HG03521 (cell line): Measurements from ENCODE around the gene OR51B4.
A peak's percentile ranks its signal among the peaks of the same experiment; 100 is the strongest.
"Not testable (repeated sequence)": the region's sequence is repeated elsewhere in the genome, so short reads cannot be mapped to it uniquely, and the experiment has no call there.

ENCODE experiments used
- ATAC-seq: cut with Tn5 transposase; IDR thresholded peaks from one replicate; pipeline ENCODE4 v1.9.1; 2021; ENCODE audit warnings: mild to moderate bottlenecking, moderate library complexity; ENCODE audit not compliant: unreplicated experiment

OR51B4 gene

GRCh38 chr11:5301846-5302245 is at the start of gene OR51B4:
Gene OR51B4, minus strand, starts transcription at chr11:5301946. Its CDS starts 0 bp downstream, at chr11:5301946.
- ATAC-seq, result no peak

- no peak for ATAC-seq
These were observed 49.5 kb upstream of the OR51B4 start, which contains the start of gene OR51B6 for GRCh38 chr11:5351208-5351607. Gene OR51B6, plus strand, starts transcription at chr11:5351508. Its CDS starts 0 bp downstream, at chr11:5351508.

DNA sequence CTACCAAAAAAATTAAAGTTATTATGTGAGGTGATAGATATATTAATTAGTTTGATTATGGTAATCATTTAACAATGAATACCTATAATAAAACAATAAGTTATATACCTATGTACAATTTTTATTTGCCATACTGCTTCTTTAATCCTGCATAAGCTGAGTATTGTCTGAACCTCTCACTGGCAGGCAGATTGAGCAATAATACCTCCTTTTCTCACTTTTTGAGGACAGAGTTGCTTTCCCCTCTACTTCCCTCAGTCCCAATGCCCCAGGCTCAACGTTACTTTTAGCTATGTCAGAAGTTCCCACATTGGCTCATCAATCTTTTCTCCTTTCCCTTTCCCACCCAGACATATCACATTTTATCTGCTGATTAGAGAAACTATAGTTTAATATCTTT is 47.8 kb upstream of the OR51B4 start:
- ATAC-seq, result no peak

- no peak for ATAC-seq
These were observed 46.9 kb upstream of the OR51B4 start for GRCh38 chr11:5348551-5349194.

GRCh38 chr11:5345831-5346230 is 44.1 kb upstream of the OR51B4 start:
- ATAC-seq, result no peak

DNA sequence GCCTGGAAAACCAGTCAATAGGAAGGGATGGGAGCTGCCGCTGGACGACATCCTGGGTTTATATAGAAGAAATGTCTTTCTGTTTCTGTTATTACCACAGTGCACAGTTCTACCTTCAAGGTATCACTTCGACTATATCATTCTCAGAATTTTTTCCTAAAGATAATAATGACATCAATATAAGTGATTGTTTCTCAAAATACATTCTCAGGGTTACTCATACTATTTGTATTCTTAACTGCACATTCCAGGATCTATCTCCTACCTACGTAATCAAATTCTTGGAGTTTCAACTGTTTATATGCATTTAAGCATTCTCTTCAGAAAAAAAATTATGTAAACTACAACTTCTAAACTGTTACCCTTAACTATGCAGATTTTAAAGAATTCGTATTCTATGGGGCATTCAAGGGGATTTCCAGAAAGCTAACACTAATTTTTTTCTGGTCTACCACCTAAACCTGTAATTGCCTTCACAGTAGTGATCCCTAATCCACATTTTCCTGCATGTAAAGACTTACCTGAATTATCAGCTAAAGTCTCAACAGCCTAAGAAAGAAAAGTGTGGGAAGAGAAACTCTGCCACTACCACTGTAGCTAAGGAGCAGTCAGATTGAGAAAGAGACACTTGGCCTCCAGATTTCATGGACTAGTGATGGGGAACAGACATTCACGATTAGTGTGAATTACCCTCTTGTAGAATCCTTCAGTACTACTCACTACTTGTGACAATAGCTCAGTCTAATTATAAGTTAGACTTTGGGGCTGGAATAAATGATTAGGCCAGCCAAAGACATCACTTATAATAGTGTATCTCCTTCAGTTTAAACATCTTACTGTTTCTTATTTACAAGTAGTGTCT is 42.0 kb upstream of the OR51B4 start, which contains the start of gene OR51B5:
TSS of gene OR51B5 (minus strand) at position 51 of the 862 bp plus-strand sequence. CDS start at position 51, 0 bp downstream.
- ATAC-seq, result no peak

GRCh38 chr11:5339771-5340322 is 38.1 kb upstream of the OR51B4 start:
- ATAC-seq, result peak; percentile 59

GRCh38 chr11:5337253-5337652 is 35.5 kb upstream of the OR51B4 start:
- not testable (repeated sequence) for ATAC-seq

- ATAC-seq, result no peak
These were observed 34.6 kb upstream of the OR51B4 start for GRCh38 chr11:5336331-5336730.

GRCh38 chr11:5335170-5335569 is 33.4 kb upstream of the OR51B4 start:
- no peak for ATAC-seq

DNA sequence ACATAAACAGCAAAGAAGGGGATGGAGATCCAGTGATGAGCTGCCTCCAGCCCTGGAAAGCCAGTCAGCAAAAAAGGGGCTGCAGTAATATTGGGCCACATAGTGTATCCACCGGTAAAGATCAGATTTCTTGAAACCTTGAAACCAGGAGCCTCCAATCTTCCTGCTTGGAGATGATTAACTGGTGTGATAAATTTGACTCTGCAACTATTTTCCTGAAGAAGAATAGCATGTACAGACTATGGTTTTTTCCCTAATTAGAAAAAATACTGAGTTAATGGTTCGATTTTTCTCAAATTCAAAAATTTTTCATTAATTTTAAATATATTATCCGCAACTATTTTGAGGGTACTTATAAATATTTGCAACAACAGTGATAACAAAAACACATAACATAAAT is 22.5 kb upstream of the OR51B4 start, which contains the start of gene OR51B2:
TSS of gene OR51B2 (minus strand) at position 101 of the 400 bp plus-strand sequence. CDS start at position 101, 0 bp downstream.
- no peak for ATAC-seq

DNA sequence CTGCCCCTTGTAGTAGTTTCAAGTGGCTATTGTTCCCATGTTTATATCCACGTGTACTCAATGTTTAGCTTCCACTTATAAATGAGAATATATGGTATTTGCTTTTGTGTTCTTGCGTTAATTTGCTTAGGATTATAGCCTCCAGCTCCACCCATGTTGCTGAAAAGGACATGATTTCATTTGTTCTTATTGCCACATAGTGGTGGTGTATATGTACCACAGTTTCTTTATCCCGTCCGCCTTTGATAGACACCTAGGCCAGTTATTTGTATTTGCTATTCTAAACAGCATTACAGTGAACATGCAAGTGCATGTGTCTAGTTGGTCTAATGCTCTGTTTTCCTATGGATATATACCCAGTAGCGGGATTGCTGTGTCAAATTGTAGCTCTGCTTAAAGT is 15.5 kb upstream of the OR51B4 start:
- ATAC-seq, result no peak

DNA sequence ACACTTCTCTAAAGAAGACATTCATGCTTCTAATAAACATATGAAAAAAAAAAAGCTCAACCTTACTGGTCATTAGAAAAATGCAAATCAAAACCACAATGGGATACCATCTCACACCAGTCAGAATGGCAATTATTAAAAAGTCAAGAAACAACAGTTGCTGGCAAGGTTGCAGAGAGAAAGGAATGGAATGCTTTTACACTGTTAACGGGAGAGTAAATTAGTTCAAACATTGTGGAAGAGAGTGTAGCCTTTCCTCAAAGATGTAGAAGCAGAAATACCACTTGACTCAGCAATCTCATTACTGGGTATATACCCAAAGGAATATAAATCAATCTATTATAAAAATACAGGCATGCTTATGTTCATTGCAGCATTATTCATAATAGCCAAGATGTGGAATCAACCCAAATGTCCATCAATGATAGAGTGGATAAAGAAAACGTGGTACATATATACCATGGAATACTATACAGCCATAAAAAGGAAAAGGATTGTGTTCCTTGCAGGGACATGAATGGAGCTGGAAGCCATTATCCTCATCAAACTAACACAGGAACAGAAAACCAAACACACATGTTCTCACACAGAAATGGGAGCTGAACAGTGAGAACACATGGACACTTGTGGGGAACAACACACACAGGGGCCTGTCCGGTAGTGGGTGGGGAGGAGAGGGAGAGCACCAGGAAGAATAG is 11.7 kb upstream of the OR51B4 start:
- ATAC-seq, result not testable (repeated sequence)

DNA sequence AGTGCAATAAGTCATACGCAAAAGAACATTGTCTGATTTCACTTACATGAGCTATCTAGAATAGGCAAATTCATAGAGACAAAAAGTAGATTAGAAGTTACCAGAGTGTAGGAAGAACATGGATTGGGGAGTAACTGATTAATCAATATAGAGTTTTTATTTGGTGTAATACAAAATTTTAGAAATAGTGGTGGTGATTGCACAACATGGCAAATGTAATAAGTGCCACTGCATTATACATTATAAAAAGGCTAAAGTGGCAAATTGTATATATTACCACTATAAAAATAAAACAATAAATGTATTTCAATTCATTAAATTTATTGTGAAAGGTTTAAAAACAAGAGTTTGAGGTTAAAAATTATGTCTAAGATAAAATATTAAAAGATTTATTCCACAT is 8.7 kb upstream of the OR51B4 start:
- no peak for ATAC-seq

- ATAC-seq, result no peak
These were observed 5.7 kb upstream of the OR51B4 start for GRCh38 chr11:5307256-5308019.

DNA sequence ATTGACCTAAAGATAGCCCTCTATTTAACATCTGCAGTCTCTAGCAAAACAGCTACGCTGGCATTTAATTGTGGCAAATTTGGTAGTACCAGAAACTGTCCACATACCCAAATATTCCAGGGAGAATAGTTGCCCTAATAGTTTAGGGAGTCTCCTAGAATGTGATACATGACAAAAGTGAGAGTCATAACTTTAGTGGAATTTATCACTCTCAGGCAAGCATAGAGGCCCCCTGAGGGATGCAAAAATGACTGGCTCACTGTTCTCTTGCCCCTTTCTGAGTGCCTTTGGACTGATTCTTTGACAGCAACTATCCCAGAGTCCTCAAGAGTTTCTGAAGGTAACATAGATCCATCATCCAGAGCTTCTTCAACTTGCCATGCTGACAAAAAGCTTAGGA is 2.3 kb upstream of the OR51B4 start:
- no peak for ATAC-seq

GRCh38 chr11:5303626-5304025 is 1.9 kb upstream of the OR51B4 start:
- ATAC-seq, result no peak

GRCh38 chr11:5300251-5300650 is 1.5 kb downstream of the OR51B4 start:
- no peak for ATAC-seq

GRCh38 chr11:5298451-5298850 is 3.3 kb downstream of the OR51B4 start:
- no peak for ATAC-seq

DNA sequence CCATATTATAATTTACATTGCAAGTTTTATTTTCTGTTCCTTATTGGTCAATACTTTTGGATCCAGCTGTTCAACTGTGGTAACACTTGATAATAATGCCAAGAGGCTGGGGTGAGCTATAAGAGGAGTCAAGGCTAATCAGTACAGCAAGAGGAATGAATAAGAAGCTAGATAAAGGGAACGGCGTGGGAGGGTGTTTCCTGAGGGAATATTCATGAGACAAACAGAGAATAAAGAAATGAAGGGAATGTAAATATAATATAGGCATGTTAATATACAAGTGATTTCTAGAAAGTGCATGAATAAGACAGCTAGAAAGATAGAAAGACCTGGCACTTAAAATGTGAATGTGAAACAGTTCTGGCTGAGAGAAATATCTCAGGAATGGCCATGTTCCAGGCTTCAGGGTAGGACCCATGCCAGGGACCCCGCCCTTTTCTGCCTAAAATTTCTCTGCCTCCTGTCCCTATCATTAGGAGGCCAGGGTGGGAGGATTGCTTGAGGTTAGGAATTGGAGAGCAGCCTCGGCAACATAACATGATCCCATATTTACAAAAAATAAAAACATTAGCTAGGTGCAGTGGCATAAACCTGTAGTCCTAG is 3.9 kb downstream of the OR51B4 start:
- no peak for ATAC-seq
